HG02981 (cell line): ENCODE data around the gene MAGI2.
A peak's percentile ranks its signal among the peaks of the same experiment; 100 is the strongest.

Experiments used
- ATAC-seq: cut with Tn5 transposase; IDR thresholded peaks from one replicate; pipeline ENCODE4 v1.9.1; 2021; ENCODE audit warnings: mild to moderate bottlenecking, moderate library complexity; ENCODE audit not compliant: unreplicated experiment

MAGI2 gene

DNA sequence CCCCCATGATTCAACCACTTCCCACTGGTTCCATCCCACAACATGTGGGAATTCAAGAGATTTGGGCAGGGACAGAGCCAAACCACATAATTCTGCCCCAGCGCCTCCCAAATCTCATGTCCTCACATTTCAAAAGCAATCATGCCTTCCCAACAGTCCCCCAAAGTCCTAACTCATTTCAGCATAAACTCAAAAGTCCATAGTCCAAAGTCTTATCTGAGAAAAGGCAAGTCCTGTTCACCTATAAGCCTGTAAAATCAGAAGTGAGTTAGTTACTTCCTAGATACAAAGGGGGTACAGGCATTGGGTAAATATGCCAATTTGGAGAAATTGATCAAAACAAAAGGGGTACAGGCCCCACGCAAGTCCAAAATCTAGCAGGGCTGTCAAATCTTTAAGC, 272.9 kb downstream of the MAGI2 start:
- ATAC-seq: no peak

DNA sequence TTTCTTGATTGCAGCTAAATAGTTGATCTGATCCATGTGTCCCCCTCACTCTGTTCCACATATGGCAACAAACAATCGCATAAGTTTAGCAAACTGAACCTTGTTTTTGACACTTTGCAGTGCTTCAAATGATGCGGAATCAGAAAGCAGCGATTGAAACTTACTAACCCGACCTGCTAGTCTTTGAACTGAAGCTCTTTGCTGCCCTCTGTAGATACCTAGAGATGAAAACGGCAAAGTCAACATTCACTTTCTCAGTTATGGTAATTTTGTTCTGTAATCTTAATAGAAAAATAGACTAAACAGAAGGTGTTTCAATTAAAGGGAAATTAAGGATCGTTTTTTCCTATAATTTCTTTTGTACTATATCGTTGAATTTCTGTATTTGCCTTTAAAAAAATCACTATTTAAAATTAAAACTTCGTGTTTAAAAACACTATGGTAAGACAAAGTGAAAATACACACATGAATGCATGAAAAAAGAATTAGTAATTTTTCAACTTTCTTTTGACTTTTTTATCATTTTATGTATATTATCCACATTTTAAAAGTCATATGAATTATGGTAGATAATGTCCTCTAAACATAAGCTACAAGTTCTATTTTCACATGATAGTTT, 276.5 kb downstream of the MAGI2 start:
- ATAC-seq: peak; percentile 55

DNA sequence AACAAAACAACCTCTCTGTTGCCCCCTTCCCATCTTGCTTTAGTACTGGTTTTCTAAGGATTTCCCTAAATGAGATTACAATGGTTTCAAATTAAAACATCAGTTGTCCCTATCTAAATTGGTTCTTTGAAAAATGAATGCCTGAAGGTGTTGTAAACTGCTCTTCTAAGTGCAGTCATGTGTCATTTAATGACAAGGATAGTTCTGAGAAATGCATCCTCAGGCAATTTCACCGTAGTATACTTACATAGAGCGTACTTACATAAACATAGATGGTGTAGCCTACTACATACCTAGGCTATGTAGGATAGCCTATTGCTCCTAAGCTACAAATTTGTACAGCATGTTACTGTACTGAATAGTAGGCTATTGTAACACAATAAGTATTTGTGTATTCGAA, 278.1 kb downstream of the MAGI2 start:
- no peak for ATAC-seq

DNA sequence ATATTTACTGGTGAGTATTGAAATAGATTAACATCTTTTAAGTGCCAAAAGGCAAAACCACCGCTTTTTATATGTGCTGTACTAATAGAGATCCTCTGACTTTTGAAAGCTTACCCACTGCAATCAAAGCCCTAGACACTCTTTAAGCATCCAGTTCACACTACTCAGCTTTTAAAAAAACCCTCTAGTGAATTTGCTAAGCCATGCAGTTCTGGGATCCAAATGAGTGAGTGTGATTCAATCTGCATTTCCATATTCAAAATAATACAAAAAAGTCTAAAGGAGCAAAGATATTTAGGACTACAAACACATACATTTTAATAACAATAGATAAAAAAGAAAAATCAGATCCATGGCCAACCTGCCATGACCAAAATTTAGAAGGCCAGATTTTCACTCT, 288.2 kb downstream of the MAGI2 start:
- ATAC-seq: no peak

DNA sequence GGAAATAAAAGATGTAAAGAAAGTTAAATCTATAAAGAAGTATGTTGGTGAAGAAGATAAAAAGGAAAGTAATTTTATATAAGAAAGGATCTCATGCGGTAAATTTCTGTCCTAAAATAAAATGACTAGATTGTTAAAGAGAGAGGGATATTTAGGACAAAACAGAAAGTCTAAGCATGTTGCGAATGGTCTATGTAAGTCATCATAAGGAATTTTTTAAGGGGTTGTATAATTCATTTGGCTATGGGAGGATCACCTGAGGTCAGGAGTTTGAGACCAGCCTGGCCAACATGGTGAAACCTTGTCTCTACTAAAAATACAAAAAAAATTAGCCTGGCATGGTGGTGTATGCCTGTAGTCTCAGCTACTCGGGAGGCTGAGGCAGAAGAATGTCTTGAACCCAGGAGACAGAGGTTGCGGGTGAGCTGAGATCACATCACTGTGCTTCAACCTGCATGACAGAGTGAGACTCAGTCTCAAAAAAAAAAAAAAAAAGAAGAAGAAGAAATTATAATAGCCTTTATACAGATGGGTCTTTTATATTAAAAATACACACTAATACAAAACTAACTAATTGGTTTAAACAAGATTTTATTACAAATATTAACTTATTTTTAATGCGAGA, 294.3 kb downstream of the MAGI2 start:
- ATAC-seq: no peak

DNA sequence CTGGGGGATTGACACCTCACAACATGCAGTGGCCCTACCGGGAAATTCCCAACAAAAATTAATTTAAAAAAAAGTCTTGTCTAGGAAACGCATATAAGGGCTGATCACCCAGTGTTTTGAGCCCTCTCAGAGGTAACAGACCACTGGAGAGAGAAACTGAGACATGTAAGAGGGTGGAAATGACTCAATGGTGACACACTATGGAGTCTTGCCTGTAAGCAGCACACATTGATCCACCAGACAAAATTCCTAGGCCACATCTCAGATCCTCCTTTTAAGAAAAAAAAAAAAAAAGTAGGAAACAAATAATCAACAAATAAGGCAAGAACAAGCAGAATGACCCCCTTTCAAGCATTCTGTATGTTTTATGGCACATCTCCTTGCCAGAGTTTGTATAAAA, 296.2 kb downstream of the MAGI2 start:
- ATAC-seq: no peak

DNA sequence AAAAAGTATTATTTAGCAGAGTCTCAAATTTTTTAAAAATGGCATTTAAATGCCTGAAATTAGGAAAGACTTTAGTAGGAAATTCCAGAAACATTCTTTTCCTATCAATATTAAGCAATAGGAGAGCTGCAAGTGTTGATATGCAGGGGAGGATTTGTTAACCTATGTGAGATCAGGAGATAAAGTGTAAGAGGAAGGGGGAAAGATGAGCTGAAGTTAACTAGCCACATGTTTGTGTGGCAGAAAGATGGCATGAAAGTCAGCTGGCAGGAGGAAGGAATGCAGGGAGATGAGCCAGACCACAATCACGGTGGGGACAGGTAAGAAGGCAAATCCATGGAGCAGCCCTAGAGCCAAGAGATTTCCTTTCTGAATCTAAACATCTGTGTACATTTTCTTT, 303.6 kb downstream of the MAGI2 start:
- no peak for ATAC-seq

DNA sequence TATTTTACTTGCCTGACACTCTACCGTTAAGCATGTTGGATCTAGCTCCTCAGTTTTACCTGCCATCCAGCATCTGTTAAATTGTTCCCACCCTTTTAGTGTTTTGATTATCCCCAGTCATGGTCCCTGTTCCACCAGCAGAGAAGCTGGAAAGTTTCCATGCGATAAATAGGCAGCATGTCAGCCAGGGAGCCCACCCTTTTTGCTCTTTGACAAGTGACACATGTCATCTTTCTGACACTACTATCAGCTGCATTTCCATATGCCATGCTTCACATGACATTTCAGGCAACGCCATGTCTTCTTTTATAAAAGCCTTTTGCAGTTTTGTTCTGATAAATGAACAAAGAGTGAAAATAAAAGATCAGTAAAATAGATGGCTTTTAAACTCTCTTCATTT, 310.8 kb downstream of the MAGI2 start:
- no peak for ATAC-seq

DNA sequence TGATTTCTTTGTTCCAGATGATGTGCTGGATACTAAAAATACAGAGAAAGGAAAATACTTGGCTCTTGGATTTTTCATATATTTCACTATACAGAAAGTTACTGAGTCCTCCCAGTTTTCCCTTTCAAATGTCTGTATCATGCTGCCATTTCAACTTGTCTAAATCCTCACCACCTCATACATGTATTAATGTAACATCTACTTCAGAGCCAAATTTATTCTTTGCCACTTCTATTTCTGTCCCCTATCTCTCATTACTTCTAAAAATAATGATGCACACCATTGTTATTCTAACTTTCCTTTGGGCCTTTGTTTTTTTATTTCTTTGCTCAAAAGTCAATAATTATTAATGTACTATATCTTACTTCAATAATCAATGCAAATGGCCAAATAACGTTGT, 312.2 kb downstream of the MAGI2 start:
- no peak for ATAC-seq

DNA sequence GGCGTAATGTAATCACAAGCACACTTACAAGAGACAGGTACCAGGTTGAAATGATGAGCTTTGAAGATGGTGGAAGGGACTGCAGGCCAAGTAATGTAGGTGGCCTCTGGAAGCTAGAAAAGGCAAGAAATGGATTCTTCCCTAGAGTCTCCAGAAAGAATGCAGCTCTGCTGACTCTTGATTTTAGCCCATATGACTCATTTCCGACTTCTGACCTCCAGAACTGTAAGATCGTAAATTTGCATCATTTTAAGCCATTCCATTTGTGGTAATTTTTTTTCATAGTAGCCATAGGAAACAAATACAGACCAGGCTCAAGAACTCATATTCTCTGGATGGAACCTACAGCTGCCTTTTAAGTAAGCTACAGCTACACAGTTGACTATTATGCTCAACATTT, 315.5 kb downstream of the MAGI2 start:
- no peak for ATAC-seq

GRCh38 chr7:79132844-79133451, 320.5 kb downstream of the MAGI2 start:
- ATAC-seq: no peak

GRCh38 chr7:79130715-79131114, 322.8 kb downstream of the MAGI2 start:
- ATAC-seq: no peak

DNA sequence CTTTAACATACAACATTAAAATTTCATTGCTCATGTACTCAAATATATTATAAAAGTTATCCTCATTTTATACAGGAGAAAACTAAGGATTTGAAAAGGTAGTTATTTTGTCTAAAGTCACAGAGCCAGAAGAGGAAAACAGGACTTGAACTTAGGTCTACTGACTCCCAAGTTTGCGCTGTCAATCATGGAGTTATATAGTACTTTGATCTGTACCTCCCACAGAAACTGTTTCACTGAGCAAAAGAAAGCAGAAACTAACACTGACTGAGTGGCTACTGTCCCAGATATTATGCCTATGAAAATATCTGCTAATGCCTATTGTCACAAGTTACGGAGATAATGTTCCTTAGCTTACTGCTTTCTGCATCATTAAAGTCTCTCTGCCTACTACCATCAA, 329.1 kb downstream of the MAGI2 start:
- no peak for ATAC-seq

GRCh38 chr7:79118143-79118542, 335.3 kb downstream of the MAGI2 start:
- ATAC-seq: no peak

DNA sequence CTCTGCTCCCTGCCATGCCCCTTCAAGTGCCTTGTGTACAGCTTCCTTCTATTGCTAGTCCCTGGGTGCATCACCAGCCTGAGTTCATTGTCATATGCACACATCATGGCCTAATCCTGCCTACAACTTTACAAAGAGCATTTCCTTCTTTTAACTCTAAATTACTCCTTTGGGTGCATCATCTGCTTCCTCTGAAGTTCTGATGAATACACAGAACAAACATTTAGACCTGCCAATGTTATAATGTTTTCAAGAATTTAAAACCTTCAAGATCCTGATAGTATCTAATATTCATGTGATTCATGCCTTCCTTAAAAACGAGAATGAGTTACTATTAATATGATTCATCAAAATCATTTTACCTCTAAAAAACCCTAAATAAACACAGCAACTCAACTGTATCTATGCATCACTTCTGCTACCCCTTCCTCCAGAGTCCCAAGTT, 357.1 kb downstream of the MAGI2 start:
- ATAC-seq: no peak

GRCh38 chr7:79093421-79093820, 360.0 kb downstream of the MAGI2 start:
- no peak for ATAC-seq

DNA sequence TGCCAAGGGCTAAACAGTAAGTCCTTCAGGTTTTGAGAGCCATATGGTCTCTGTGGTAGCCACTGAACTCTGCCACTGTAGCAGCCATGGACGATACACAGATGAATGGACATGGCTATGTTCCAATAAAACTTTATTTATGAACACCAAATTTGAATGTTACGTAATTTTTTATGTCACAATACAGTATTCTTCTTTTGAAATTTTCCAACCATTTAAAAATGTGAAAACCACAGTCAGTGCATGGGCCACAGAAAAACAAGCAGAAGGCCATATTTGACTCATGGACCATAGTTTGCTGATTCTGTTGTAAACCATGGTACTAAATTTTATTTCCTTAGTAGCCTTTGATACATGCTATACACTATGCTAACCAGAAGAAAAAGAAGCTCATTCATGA, 361.8 kb downstream of the MAGI2 start:
- ATAC-seq: no peak

DNA sequence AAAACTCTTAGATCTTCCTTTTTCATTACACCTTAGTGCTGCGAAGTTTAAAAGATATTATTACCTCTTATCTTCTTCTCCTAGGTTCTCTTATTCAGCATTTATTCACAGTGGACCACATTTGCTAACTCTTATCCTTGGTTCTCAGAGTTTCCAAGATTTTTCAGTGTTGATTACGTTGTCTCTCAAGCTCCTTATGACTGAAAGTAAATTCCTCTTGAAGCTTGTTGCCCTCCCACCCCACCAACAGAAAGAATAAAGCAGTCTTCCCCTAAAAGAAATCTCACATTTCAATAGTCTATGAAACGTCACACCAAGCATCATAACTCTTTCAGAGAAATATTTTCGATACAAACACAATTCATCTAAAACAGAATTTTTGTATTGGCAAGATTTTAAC, 362.5 kb downstream of the MAGI2 start:
- no peak for ATAC-seq

DNA sequence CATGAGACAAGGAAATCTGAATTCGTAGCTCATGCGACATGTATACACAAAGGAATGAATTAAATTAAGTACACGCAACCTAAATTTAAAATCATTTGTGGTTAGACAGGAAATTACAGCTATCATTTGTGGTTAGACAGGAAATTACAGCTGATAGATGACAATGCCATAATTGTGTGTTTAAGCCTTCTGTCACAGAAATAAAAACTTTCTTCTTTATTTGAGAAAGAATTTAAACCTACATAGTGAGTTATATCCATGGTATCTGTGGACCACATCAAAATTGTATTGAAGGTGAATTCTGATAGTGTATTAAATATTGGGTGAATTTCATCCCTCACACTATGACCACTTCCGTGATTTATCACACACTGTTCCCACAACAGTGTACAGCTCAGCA, 362.9 kb downstream of the MAGI2 start:
- no peak for ATAC-seq

GRCh38 chr7:79084423-79084822, 369.0 kb downstream of the MAGI2 start:
- ATAC-seq: no peak

- no peak for ATAC-seq
Measured at GRCh38 chr7:79079919-79080554, 373.4 kb downstream of the MAGI2 start.

- no peak for ATAC-seq
Measured at GRCh38 chr7:79078273-79078672, 375.2 kb downstream of the MAGI2 start.
